HG03159 (cell line): ENCODE results near the gene MARCO.
"Not testable (repeated sequence)": the region's sequence is repeated elsewhere in the genome, so short reads cannot be mapped to it uniquely, and the experiment has no call there.

Source experiments
- ATAC-seq: cut with Tn5 transposase; IDR thresholded peaks from one replicate; pipeline ENCODE4 v1.9.1; 2021; ENCODE audit warnings: mild to moderate bottlenecking, moderate library complexity; ENCODE audit not compliant: unreplicated experiment

Gene MARCO

DNA sequence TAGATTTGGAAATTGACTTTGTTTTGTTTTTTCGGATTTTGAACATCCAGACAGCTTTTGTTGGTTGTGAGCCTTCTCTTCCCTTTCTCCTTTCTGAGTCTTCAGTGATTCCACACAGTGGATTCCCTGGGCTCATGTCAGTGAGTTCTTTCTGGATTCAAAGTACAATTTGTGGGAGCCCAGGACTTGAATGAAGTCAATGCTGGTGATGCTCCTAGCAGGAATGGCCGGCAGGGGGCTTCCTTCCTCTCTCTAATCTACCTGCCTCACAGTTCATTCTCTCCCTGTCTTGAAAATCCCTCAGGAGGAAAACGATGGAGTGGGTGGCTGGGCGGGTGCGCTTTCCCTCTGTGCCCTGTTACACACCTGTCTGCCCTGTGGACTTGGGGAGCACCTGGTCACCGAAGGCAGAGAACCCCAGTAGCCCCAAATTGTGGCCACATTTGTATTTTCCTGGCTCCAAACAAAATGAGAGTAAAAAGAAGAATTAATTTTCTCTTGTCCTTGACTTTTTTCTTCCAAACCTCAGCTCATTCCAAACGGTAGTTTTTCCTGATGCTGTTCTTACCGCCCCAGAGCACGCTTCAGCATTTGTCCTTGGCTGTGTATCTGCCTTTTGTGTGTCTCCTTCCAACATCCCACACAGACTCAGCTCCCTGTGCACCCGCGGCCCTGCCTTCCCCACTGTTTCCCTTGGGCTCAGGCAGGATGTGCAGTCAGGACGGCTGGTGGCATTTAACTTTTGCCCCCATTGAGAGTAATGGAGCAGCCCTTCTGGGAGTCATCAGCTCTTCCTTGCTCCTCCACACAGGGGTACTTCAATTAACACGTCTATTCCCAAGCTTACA is 86.6 kb downstream of the MARCO start:
- no peak for ATAC-seq

DNA sequence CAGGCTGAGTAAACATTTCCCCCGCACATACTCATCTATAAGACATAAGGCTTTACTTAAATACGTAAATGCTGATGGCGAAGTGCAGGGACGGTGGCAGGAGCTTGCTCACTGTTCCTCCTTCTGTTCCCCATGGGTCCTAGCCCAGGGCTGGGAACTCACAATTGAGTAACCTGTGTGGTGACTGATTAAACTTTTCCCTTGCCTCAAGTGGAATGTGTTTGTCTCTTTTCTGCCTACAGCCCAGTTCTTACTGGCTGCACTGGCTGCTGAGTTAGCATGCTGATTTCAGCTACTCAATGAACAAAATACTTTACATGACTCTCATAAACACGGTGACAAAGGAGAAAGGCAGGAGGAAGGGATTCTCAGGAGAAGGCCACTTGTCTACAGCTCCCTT is 87.3 kb downstream of the MARCO start:
- ATAC-seq = no peak

DNA sequence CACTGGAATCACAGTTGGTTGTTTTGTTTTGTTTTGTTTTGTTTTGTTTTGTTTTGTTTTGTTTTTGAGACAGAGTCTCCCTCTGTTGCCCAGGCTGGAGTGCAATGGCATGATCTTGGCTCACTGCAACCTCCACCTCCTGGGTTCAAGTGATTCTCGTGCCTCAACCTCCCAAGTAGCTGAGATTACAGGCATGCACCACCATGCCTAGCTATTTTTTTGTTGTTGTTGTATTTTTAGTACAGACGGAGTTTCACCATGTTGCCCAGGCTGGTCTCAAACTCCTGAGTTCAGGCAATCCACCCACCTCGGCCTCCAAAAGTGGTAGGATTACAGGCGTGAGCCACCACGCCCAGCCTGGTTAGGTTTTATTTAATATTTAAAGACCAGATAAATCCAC is 95.9 kb downstream of the MARCO start:
- not testable (repeated sequence) for ATAC-seq

DNA sequence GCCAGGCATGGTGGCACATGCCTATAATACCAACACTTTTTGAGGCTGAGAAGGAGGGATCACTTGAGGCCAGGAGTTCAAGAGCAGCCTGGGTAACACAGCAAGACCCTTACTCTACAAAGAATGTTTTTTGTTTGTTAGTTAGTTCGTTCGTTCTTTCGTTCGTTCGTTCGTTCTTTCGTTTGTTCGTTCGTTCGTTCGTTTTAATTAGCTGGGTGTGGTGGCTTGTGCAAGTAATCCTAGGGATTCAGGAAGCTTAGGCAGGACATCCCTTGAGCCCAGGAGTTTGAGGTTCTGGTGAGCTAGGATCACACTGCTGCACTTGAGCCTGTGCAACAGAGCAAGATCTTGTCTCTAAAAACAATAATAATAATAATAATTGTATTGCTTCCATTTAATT is 98.7 kb downstream of the MARCO start:
- ATAC-seq = no peak
